GM23248 (cell line): ENCODE results near the gene NEDD4L.

ENCODE experiments used
- EZH2 ChIP-seq: fragments of 200-600 bp; sonication (generic); IDR thresholded peaks from 2 replicates; pipeline ENCODE4 v1.6.1; 2018; ENCODE audit warnings: antibody characterized with exemption, mild to moderate bottlenecking; ENCODE audit not compliant: insufficient read depth, poor library complexity, severe bottlenecking
- EZH2phosphoT487 ChIP-seq: fragments of 200-600 bp; sonication (generic); IDR thresholded peaks from 2 replicates; pipeline ENCODE4 v1.6.1; 2018; ENCODE audit warnings: antibody characterized with exemption, moderate library complexity, mild to moderate bottlenecking, low read depth; ENCODE audit not compliant: insufficient read depth

- TF ChIP-seq EZH2 = no peak
- no peak for TF ChIP-seq EZH2phosphoT487
These were observed 172.1 kb downstream of the NEDD4L start for GRCh38 chr18:58216071-58216481.
